Measurements from ENCODE around the gene DPY19L2. TPM values are rescaled to one million over a fixed set of nuclear protein-coding genes. Genes with fewer than 3 reads are reported as not detected.

Gene DPY19L2
- total and polyA plus RNA-seq, 2 of the 4 experiments (the other 2 are of a cell fraction), result 0.90 to 1.6 TPM

- no peak overlapping the region for H2AK9ac ChIP-seq (replicated peaks; ENCODE audit: low read depth, low read length, poor library complexity)
- dilution Hi-C loops (cut with HindIII; ENCODE audit: low sequenced_read_pairs, unreplicated experiment) (no loop called here), intact Hi-C loops (cut with micrococcal nuclease) (no loop called here), in situ Hi-C loops (cut with MboI; ENCODE audit: low sequenced_read_pairs) (no loop called here)
- H2BK20ac ChIP-seq (ENCODE audit: low read depth, low read length), result no peak overlapping the region
- no peak overlapping the region for H3K14ac ChIP-seq (replicated peaks; ENCODE audit: low read depth, low read length)
- no peak overlapping the region for H2BK120ac ChIP-seq (ENCODE audit: low read depth, low read length)
- no peak overlapping the region for H2BK5ac ChIP-seq (ENCODE audit: low read depth, low read length, poor library complexity, severe bottlenecking)
- H3K56ac ChIP-seq (ENCODE audit: extremely low read depth, insufficient read depth, low read length), result no peak overlapping the region
- H4K20me1 ChIP-seq (ENCODE audit: insufficient read depth, low read length), result no peaks in the 10 kb centered on the region
- WGBS, 2 experiments (ENCODE audit: extremely low coverage in 2 of 2, insufficient read length in 1 of 2), result 0% methylated on average over 1 of the region's 2 CpGs; no CpG with 5 or more reads in 1 of the 2 experiments
- H2AFZ ChIP-seq (replicated peaks; ENCODE audit: low read length, poor library complexity), result no peak overlapping the region
- H4K5ac ChIP-seq (ENCODE audit: low read depth, low read length), result no peak overlapping the region
- no peak for DNase-seq
- no peak overlapping the region for H3K4me2 ChIP-seq (ENCODE audit: low read depth, low read length)
- no peak overlapping the region for H3K27ac ChIP-seq (ENCODE audit: insufficient read depth, low read length)
- H3K18ac ChIP-seq (ENCODE audit: low read depth, low read length), result no peak overlapping the region
- CTCF ChIA-PET, result interaction anchor here (0.7 kb wide), 1 partner anchor 1109 kb away, joined by 4 read pairs; no protein-coding TSS in a partner anchor
- POLR2A ChIA-PET (ENCODE audit: unreplicated experiment), result no interaction called here
- H3K27me3 ChIP-seq (ENCODE audit: control insufficient read depth, insufficient read depth, low read length), result no peaks in the 10 kb centered on the region
- H3K36me3 ChIP-seq (ENCODE audit: control insufficient read depth, insufficient read depth, low read length), result no peaks in the 10 kb centered on the region
- ATAC-seq (ENCODE audit: low read depth), result no peak
- no peak overlapping the region for H4K91ac ChIP-seq (ENCODE audit: insufficient read depth, low read depth, low read length)
- H3K79me1 ChIP-seq (ENCODE audit: low read depth in 1 of 2, low read length in 2 of 2), result no peaks in the 10 kb centered on the region
- H3K9me3 ChIP-seq (ENCODE audit: control insufficient read depth, insufficient read depth, low read length), result no peaks in the 10 kb centered on the region
- TF ChIP-seq RAD21 (IDR thresholded peaks at IDR 0.05; ENCODE audit: low read length) (no peak), SMC3 (IDR thresholded peaks at IDR 0.05; ENCODE audit: low read depth, low read length) (no peak), FOS (IDR thresholded peaks at IDR 0.05; ENCODE audit: low read depth, low read length) (no peak), POLR2A (IDR thresholded peaks at IDR 0.05; ENCODE audit: low read depth, low read length) (no peak), BHLHE40 (IDR thresholded peaks at IDR 0.05; ENCODE audit: low read depth, low read length) (no peak), ELK1 (IDR thresholded peaks at IDR 0.05; ENCODE audit: borderline replicate concordance, low read depth, low read length) (no peak), CEBPB (IDR thresholded peaks at IDR 0.05; ENCODE audit: low read depth, low read length) (no peak), CHD1 (IDR thresholded peaks at IDR 0.05; ENCODE audit: low read depth, low read length) (no peak), MAFK (IDR thresholded peaks at IDR 0.05; ENCODE audit: low read depth, low read length) (no peak)
- TF ChIP-seq, protein P1, sequence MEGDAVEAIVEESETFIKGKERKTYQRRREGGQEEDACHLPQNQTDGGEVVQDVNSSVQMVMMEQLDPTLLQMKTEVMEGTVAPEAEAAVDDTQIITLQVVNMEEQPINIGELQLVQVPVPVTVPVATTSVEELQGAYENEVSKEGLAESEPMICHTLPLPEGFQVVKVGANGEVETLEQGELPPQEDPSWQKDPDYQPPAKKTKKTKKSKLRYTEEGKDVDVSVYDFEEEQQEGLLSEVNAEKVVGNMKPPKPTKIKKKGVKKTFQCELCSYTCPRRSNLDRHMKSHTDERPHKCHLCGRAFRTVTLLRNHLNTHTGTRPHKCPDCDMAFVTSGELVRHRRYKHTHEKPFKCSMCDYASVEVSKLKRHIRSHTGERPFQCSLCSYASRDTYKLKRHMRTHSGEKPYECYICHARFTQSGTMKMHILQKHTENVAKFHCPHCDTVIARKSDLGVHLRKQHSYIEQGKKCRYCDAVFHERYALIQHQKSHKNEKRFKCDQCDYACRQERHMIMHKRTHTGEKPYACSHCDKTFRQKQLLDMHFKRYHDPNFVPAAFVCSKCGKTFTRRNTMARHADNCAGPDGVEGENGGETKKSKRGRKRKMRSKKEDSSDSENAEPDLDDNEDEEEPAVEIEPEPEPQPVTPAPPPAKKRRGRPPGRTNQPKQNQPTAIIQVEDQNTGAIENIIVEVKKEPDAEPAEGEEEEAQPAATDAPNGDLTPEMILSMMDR (conservative IDR thresholded peaks at IDR 0.05; ENCODE audit: low read depth, low read length), result no peak
- H2AK5ac ChIP-seq (ENCODE audit: low read depth, low read length), result no peak overlapping the region
- no peak overlapping the region for H2BK15ac ChIP-seq (ENCODE audit: low read depth, low read length)
- no peak overlapping the region for H3K4me3 ChIP-seq (ENCODE audit: insufficient read depth, low read depth, low read length)
- no peaks in the 10 kb centered on the region for H3K9me1 ChIP-seq (ENCODE audit: insufficient read depth, low read length)
- H3K4me1 ChIP-seq (ENCODE audit: control insufficient read depth, insufficient read depth, low read length), result no peaks in the 10 kb centered on the region
- H3K4ac ChIP-seq (ENCODE audit: low read depth, low read length), result no peak overlapping the region
- no peak overlapping the region for H3K23ac ChIP-seq (ENCODE audit: low read depth, low read length)
- no TSS peak for BruUV-seq (replicated peaks)
- no peak overlapping the region for H3K9ac ChIP-seq (ENCODE audit: low read depth, low read length)
- H4K8ac ChIP-seq (ENCODE audit: low read depth in 2 of 2, low read length in 2 of 2), result no peak overlapping the region
Measured at GRCh38 chr12:63521706-63522105, 146.6 kb downstream of the DPY19L2 start.
